ENCODE measurements around the gene CCSER1.

GRCh38 chr4:90544532-90545045 lies 417.4 kb downstream of the CCSER1 start:
- TF ChIP-seq, protein P1, sequence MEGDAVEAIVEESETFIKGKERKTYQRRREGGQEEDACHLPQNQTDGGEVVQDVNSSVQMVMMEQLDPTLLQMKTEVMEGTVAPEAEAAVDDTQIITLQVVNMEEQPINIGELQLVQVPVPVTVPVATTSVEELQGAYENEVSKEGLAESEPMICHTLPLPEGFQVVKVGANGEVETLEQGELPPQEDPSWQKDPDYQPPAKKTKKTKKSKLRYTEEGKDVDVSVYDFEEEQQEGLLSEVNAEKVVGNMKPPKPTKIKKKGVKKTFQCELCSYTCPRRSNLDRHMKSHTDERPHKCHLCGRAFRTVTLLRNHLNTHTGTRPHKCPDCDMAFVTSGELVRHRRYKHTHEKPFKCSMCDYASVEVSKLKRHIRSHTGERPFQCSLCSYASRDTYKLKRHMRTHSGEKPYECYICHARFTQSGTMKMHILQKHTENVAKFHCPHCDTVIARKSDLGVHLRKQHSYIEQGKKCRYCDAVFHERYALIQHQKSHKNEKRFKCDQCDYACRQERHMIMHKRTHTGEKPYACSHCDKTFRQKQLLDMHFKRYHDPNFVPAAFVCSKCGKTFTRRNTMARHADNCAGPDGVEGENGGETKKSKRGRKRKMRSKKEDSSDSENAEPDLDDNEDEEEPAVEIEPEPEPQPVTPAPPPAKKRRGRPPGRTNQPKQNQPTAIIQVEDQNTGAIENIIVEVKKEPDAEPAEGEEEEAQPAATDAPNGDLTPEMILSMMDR (IDR thresholded peaks at IDR 0.05), result no peak
- TF ChIP-seq EZH2 (IDR thresholded peaks at IDR 0.05; ENCODE audit: borderline replicate concordance, insufficient read depth, low read depth, low read length, poor library complexity, severe bottlenecking), result no peak

Data from B cell (primary cell).